MM.1S (cell line): ENCODE data around the gene PALD1.

Experiments
- CTCF ChIP-seq: fragments of 300-600 bp; sonication (generic); IDR thresholded peaks from 2 replicates; pipeline ENCODE4 v1.5.1; 2016; ENCODE audit warnings: antibody characterized with exemption, low read length, mixed read lengths
- EZH2 ChIP-seq: fragments of 300-600 bp; sonication (generic); optimal IDR thresholded peaks from 2 replicates; pipeline ENCODE3; 2017; ENCODE audit warnings: low read depth, mild to moderate bottlenecking, antibody characterized with exemption, low read length, mixed read lengths
- EZH2phosphoT487 ChIP-seq: fragments of 300-600 bp; sonication (generic); IDR thresholded peaks from 2 replicates; pipeline ENCODE4 v1.6.1; 2018; ENCODE audit warnings: antibody characterized with exemption, low read length

DNA sequence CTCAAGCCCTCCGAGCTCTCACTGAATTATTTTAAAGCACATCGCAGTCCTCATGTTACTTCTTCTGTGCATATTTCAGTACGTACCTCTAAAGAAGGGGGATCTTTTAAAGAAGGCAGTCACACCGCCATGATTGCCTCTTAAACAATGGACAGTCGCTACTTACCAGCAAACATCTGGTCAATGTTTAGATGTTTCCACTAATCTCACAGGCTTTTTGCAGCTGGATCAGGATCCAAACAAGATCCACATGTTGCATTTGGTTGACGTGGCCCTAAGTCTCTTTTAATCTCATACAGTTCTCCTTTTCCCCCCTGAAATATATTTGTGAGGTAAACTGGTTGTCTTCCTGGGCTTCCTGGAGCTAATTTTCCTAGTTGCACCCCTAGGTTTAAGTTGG is 74.0 kb downstream of the PALD1 start:
- no peak for TF ChIP-seq EZH2phosphoT487
- no peak for TF ChIP-seq CTCF
- no peak for TF ChIP-seq EZH2
